Tongue (tissue), 2 donors: ENCODE results near the gene RWDD1. TPM values are rescaled to one million over a fixed set of nuclear protein-coding genes. Genes with fewer than 3 reads are reported as not detected.

Experiments used
- DNase-seq: peaks from one replicate; pipeline ENCODE4 v3.0.0-alpha.2; 2015
- total RNA-seq: library from RNA; depleted of rRNA; stranded (reverse); fragments of >200 nt; gene quantifications from one replicate; pipeline ENCODE4 v1.2.3, GENCODE V29; 2014

The RWDD1 gene
- total RNA-seq, 1 donor from 2014 or later: 18.0 TPM

DNA sequence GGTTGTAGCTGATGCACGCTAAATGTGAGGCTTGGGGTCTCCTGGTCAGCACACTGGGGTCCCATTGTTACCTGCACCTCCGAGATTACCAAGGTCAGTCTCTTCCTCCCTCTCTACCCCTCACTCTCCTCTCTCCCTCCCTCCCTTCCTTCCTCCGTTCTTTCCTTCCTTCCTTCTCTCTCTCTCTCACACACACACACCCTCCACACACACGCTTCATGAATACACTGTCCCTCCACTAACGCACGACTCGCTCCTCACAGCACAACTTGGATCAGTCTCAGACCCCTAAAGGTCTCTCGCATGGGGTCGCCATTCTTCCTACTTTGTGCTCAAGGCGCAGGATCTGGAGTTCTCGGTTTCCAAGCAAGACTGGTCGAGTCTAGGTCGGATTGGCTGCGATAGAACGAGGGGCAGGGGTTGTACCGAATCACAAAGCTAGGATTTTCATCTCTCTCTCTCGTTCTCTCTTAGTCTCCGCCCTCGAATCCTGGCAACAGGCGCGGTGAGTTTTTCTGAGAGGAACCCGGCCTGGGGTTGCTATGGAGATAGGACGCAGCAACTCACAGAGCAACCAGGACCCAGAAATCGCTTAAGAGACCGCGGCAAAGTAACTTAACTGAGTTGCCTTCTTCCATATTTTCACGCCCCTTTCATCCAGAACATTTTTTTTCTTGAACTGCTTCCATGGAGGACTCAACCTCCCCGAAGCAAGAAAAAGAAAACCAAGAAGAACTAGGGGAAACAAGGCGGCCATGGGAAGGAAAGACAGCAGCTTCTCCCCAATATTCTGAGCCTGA, 44.8 kb downstream of the RWDD1 start, which contains the start of gene RSPH4A:
Gene RSPH4A, plus strand, starts transcription at position 543 of the 800 bp plus-strand sequence. Its CDS starts 145 bp downstream, at position 688.
- DNase-seq: peak; percentile 98

DNA sequence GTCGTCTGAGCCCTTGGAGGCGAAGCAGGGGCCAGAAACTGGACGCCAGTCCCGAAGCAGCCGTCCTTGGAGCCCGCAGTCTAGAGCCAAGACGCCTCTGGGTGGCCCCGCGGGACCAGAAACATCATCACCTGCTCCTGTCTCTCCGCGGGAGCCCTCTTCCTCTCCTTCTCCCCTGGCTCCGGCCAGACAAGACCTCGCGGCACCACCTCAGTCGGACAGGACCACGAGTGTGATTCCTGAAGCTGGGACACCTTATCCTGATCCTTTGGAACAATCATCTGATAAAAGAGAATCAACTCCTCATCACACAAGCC, 45.4 kb downstream of the RWDD1 start:
- DNase-seq: peak; percentile 36

DNA sequence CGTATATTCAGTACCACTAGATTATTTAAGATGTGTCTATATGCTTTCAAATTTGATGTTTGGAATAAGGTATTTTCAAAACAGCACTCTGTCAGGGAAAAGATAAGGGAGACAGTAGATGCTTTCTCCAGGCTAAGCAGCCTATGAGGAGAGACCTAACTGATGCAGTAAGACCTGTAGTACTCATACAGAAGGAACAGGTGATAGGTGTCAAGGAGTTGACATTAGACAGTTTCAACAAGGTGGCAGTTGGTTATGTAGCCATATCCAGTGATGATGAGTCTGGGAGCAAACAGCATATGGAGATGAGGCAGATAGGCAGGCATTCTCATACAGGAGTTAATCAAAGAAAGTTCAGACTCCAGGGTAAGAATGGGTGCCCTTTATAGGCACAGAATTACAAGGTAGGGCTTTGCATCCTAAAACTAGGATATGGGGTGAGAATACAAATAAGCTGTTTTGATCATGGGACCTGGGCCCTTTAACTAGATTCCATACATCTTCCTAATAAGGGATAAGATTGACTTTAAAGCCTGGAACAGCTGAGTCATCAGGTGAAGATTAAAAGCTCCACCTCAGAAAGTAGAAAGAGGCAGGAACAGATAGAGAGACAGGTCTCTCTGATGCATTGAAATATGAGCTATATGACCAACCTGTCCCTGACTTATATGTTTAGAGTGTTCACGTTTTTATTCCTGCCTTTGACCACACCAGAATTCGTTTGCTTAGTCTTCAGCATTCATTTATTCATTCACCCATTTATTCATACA, 52.9 kb downstream of the RWDD1 start:
- DNase-seq: no peak

DNA sequence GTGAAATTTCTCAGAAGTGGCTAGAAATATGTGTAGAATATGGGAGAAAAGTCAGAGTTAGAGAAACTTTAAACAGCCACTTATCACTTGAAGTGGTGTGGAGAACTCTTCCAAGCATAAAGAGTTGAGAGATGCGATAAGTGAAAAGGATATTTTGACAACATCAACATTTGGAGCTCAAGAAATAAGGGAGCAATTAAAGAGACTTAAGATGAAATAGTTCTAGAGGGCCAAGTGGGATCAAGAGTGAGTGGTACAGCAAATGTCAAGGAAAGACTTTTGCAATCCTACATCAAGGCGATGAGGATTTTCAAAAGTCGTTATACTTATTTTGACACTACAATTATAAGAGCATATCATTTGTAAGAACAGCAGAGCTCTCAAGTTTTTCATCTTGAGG, 54.6 kb downstream of the RWDD1 start:
- no peak for DNase-seq

DNA sequence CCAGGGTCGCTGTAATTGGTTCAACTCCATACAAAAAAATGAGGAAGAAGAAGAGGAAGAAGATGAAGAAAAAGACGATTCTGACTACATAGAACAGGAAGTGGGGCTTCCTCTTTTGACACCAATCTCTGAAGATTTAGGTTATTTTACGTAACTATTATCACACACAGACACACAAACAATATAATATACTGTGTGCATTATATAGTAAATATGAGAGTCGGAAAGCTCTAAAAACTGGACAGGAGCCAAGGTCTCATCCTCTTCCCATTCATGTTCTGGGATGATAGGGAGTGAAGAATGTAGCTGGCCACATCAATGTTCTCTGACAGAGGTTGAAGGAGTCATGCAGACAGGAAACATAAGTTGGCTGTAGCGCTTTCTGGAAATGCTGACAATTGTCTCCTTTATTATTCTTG, 58.3 kb downstream of the RWDD1 start:
- DNase-seq: no peak

DNA sequence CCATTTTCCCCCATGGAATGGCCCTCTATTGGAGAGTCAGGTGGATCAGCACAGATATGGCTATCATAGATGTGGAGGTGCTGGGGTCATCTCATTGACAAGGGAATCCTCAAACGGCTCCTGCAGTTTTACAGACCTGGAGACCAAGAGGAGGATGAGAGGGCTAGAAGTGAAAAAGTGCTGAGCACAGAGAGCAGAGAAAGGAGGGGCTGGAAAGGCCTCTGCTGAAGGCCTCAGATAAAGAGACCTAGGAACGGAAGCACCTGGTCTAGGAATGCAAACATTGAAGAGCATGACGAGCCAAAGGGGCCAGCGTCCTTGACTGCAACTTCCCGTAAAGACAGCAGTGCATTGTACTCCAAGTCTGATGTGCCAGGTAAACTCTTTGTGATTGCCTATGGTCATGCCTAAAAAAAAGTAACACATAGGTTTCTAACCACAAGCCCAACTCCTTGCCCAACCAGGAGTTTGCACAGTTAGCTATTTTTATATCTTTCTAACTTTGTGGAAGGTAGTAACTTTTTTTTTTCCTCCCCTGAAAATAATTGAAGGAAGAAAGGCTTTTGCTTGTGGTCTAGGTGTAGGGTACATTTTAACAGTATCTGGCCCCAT, 60.2 kb downstream of the RWDD1 start:
- DNase-seq: no peak

DNA sequence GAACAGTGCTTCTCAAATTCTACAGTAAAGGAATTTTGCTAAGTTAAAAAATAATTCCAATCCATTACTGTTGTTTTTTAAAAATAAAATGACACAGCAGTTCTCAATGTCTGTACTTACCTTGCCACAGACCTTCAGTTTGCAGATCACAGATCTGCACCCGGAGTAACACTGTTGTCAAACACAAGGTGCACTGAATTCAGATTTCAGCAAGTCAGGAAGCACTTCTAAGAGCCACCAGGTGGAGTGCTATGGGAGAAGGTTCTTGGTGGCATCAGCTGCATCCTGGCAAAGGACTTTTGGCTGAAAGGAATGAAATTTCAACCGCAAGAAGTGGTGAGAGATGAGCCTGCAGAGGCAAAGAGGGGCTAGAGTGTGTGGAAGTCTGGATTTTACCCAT, 62.4 kb downstream of the RWDD1 start:
- DNase-seq: no peak

Other genes with a start within 250 kb of the RWDD1 start
- gene DSE, start 200.6 kb upstream of the RWDD1 start, total RNA-seq: 47.4 TPM
- gene CALHM6, start 110.1 kb upstream of the RWDD1 start, total RNA-seq: not detected
- 1.9 TPM for gene CALHM5, start 59.9 kb upstream of the RWDD1 start, total RNA-seq
- 0.31 TPM for gene TRAPPC3L, start 25.8 kb upstream of the RWDD1 start, total RNA-seq
- not detected for gene CALHM4, start 17.8 kb upstream of the RWDD1 start, total RNA-seq
- gene RSPH4A, start 45.0 kb downstream of the RWDD1 start, total RNA-seq: 0.62 TPM
- gene ZUP1, start 97.3 kb downstream of the RWDD1 start, total RNA-seq: 15.9 TPM
- 19.2 TPM for gene KPNA5, start 109.7 kb downstream of the RWDD1 start, total RNA-seq
- gene FAM162B, start 194.2 kb downstream of the RWDD1 start, total RNA-seq: 7.9 TPM